Neuronal stem cell (in vitro differentiated cells): ENCODE results near the gene GABARAP.

Source experiments
- DNase-seq: peaks from one replicate; pipeline ENCODE4 v3.0.0-alpha.2; 2013; ENCODE audit warnings: low spot score
- H2AFZ ChIP-seq: one replicate; pipeline ENCODE4 v1.6.1; 2013; ENCODE audit warnings: mild to moderate bottlenecking, low read length, inconsistent platforms
- H2AK5ac ChIP-seq: 2 replicates; pipeline ENCODE4 v1.6.1; 2013; ENCODE audit warnings: low read depth, mild to moderate bottlenecking, inconsistent platforms, low read length, moderate library complexity, mixed read lengths
- H2BK120ac ChIP-seq: 2 replicates; pipeline ENCODE4 v1.6.1; 2013; ENCODE audit warnings: low read depth, mild to moderate bottlenecking, inconsistent platforms, low read length, moderate library complexity, mixed read lengths
- H2BK12ac ChIP-seq: one replicate; pipeline ENCODE4 v1.6.1; 2013; ENCODE audit warnings: low read length, inconsistent platforms
- H2BK15ac ChIP-seq: 2 replicates; pipeline ENCODE4 v1.6.1; 2013; ENCODE audit warnings: mild to moderate bottlenecking, low read length, inconsistent platforms, mixed read lengths
- H2BK5ac ChIP-seq: one replicate; pipeline ENCODE4 v1.6.1; 2013; ENCODE audit warnings: inconsistent platforms, mild to moderate bottlenecking, low read length, moderate library complexity
- H3K14ac ChIP-seq: one replicate; pipeline ENCODE4 v1.6.1; 2013; ENCODE audit warnings: low read length, inconsistent platforms
- H3K18ac ChIP-seq: 2 replicates; pipeline ENCODE4 v1.6.1; 2013; ENCODE audit warnings: low read length, inconsistent platforms
- H3K23ac ChIP-seq: 2 replicates; pipeline ENCODE4 v1.6.1; 2013; ENCODE audit warnings: low read depth, mild to moderate bottlenecking, mixed read lengths, low read length, inconsistent platforms; ENCODE audit not compliant: poor library complexity
- H3K27ac ChIP-seq: replicated peaks from 3 replicates; pipeline ENCODE4 v1.5.1; 2013; ENCODE audit warnings: low read length, inconsistent platforms
- H3K27me3 ChIP-seq, 3 experiments: 2 replicates each; pipeline ENCODE4 v1.6.1; 2013; ENCODE audit warnings: low read length in 3 of 3, mild to moderate bottlenecking in 2 of 3, inconsistent platforms in 1 of 3, low read depth in 1 of 3, mixed read lengths in 1 of 3, moderate library complexity in 1 of 3; ENCODE audit not compliant: control insufficient read depth in 3 of 3, insufficient read depth in 3 of 3
- H3K36me3 ChIP-seq, 2 donors: replicated peaks in 1 of 2; 2 replicates each; pipeline ENCODE4 v1.6.1; 2013; ENCODE audit warnings: low read length in 2 of 2; ENCODE audit not compliant: control insufficient read depth in 2 of 2, insufficient read depth in 2 of 2
- H3K4ac ChIP-seq: 2 replicates; pipeline ENCODE4 v1.6.1; 2013; ENCODE audit warnings: inconsistent platforms, mild to moderate bottlenecking, low read length, moderate library complexity
- H3K4me1 ChIP-seq, 2 donors: 1 replicate in 1 of 2; 2 replicates in 1 of 2; pipeline ENCODE4 v1.6.1; 2013; ENCODE audit warnings: low read length in 2 of 2, low read depth in 1 of 2; ENCODE audit not compliant: control insufficient read depth in 2 of 2, insufficient read depth in 1 of 2
- H3K4me2 ChIP-seq: one replicate; pipeline ENCODE4 v1.6.1; 2013; ENCODE audit warnings: mild to moderate bottlenecking, low read length, inconsistent platforms; ENCODE audit not compliant: insufficient read depth, poor library complexity, severe bottlenecking
- H3K4me3 ChIP-seq, 2 donors: 2 replicates each; pipeline ENCODE4 v1.5.1; 2013; ENCODE audit warnings: low read length in 2 of 2, mild to moderate bottlenecking in 2 of 2, inconsistent platforms in 1 of 2, moderate library complexity in 1 of 2
- H3K79me1 ChIP-seq: one replicate; pipeline ENCODE4 v1.6.1; 2013; ENCODE audit warnings: low read depth, mild to moderate bottlenecking, inconsistent platforms, low read length, moderate library complexity
- H3K9ac ChIP-seq: one replicate; pipeline ENCODE4 v1.6.1; 2013; ENCODE audit warnings: mild to moderate bottlenecking, low read depth, low read length, inconsistent platforms; ENCODE audit not compliant: poor library complexity
- H3K9me3 ChIP-seq, 2 donors: replicated peaks in 1 of 2; 2 replicates each; pipeline versions ENCODE3 to v1.6.1; 2013; ENCODE audit warnings: low read length in 2 of 2, mild to moderate bottlenecking in 2 of 2, inconsistent platforms in 1 of 2, low read depth in 1 of 2, mixed read lengths in 1 of 2, moderate library complexity in 1 of 2; ENCODE audit not compliant: control insufficient read depth in 2 of 2, insufficient read depth in 1 of 2
- H4K8ac ChIP-seq: one replicate; pipeline ENCODE4 v1.6.1; 2013; ENCODE audit warnings: low read depth, mild to moderate bottlenecking, inconsistent platforms, low read length, moderate library complexity
- H4K91ac ChIP-seq: one replicate; pipeline ENCODE4 v1.6.1; 2013; ENCODE audit warnings: low read length, low read depth, mild to moderate bottlenecking, inconsistent platforms; ENCODE audit not compliant: poor library complexity
- WGBS, 2 donors: extraction: QIAGEN DNeasy Blood & Tissue Kit; methylation state at CpG; one replicate each; pipeline ENCODE4 v1.1.7; 2013; ENCODE audit warnings: missing lambda C conversion rate in 2 of 2, mixed read lengths in 1 of 2; ENCODE audit not compliant: insufficient read length in 2 of 2, insufficient replicate concordance in 1 of 2; ENCODE audit errors: extremely low coverage in 2 of 2; 5-methylcytosine and 5-hydroxymethylcytosine counted together

GABARAP gene

GRCh38 chr17:7282752-7283321 is 40.6 kb upstream of the GABARAP start:
- Histone ChIP-seq H3K4ac (peak overlapping the region; percentile 78), H3K9ac (peak overlapping the region; percentile 10), H2AK5ac (peak overlapping the region; percentile 1), H3K9me3 (no peaks in the 10 kb centered on the region), H3K27ac (no peak overlapping the region), H3K4me3 (peak overlapping the region in 1 of 2 donors; percentile 68), H3K27me3 (peaks cover 0 to 18% (median 5%) of the 10 kb centered on the region in 3 experiments), H2AFZ (no peak overlapping the region), H2BK12ac (peak overlapping the region; percentile 34), H2BK5ac (no peak overlapping the region), H3K4me1 (peaks cover 9 to 16% of the 10 kb centered on the region in 2 donors), H2BK15ac (no peak overlapping the region), H3K14ac (no peak overlapping the region), H3K36me3 (peaks cover 2 to 7% of the 10 kb centered on the region in 2 donors), H4K8ac (no peak overlapping the region), H3K18ac (no peak overlapping the region), H2BK120ac (no peak overlapping the region), H4K91ac (no peak overlapping the region), H3K4me2 (peak overlapping the region; percentile 89), H3K23ac (no peak overlapping the region), H3K79me1 (peaks cover 3% of the 10 kb centered on the region)
- WGBS, 2 donors = no CpG with 5 or more reads among the region's 6 CpGs
- no peak for DNase-seq

- H3K23ac ChIP-seq = no peak overlapping the region
- H2BK5ac ChIP-seq = peak overlapping the region; percentile 62
- H2AK5ac ChIP-seq = peak overlapping the region; percentile 35
- DNase-seq = no peak
- no CpG with 5 or more reads among the region's 43 CpGs for WGBS, 2 donors
- H2BK120ac ChIP-seq = no peak overlapping the region
- H2BK12ac ChIP-seq = peak overlapping the region; percentile 65
- peak overlapping the region; percentile 68 to 85 for H3K4me3 ChIP-seq
- peak overlapping the region; percentile 95 for H2AFZ ChIP-seq
- peak overlapping the region; percentile 95 for H2BK15ac ChIP-seq
- H3K79me1 ChIP-seq = peaks cover 3% of the 10 kb centered on the region
- peaks cover 0 to 18% (median 9%) of the 10 kb centered on the region in 3 experiments for H3K27me3 ChIP-seq
- H3K18ac ChIP-seq = peak overlapping the region; percentile 93
- H3K9ac ChIP-seq = peak overlapping the region; percentile 87
- H3K4me1 ChIP-seq = peaks cover 9 to 16% of the 10 kb centered on the region in 2 donors
- H4K91ac ChIP-seq = no peak overlapping the region
- H3K4ac ChIP-seq = no peak overlapping the region
- no peak overlapping the region for H3K27ac ChIP-seq
- peak overlapping the region; percentile 89 for H3K4me2 ChIP-seq
- peak overlapping the region; percentile 56 for H3K14ac ChIP-seq
- H4K8ac ChIP-seq = no peak overlapping the region
- peaks cover 2 to 7% of the 10 kb centered on the region in 2 donors for H3K36me3 ChIP-seq
- no peaks in the 10 kb centered on the region for H3K9me3 ChIP-seq
Observed at GRCh38 chr17:7281953-7282751, 39.9 kb upstream of the GABARAP start.

- Histone ChIP-seq H2BK12ac (peak within 1 kb of the TSS; percentile 65), H3K9ac (peak within 1 kb of the TSS; percentile 87), H2BK120ac (no peak within 1 kb of the TSS), H3K4ac (no peak within 1 kb of the TSS), H3K27me3 (peaks cover 0 to 18% (median 9%) of the 10 kb centered on the region in 3 experiments), H3K23ac (peak within 1 kb of the TSS; percentile 6), H2BK15ac (peak within 1 kb of the TSS; percentile 95), H2AFZ (peak within 1 kb of the TSS; percentile 95), H3K4me1 (peaks cover 9 to 16% of the 10 kb centered on the region in 2 donors), H3K4me2 (peak within 1 kb of the TSS; percentile 94), H4K8ac (no peak within 1 kb of the TSS), H3K14ac (peak within 1 kb of the TSS; percentile 56), H3K79me1 (peaks cover 3% of the 10 kb centered on the region), H2BK5ac (peak within 1 kb of the TSS; percentile 62), H2AK5ac (peak within 1 kb of the TSS; percentile 35), H3K36me3 (peaks cover 2 to 7% of the 10 kb centered on the region in 2 donors), H3K9me3 (no peaks in the 10 kb centered on the region), H4K91ac (no peak within 1 kb of the TSS), H3K4me3 (peak within 1 kb of the TSS; percentile 68 to 85), H3K27ac (peak within 1 kb of the TSS; percentile 41), H3K18ac (peak within 1 kb of the TSS; percentile 93)
- peak; percentile 99 for DNase-seq
- no CpG with 5 or more reads among the region's 71 CpGs for WGBS, 2 donors
Observed at GRCh38 chr17:7281074-7281952, 39.1 kb upstream of the GABARAP start, which contains the start of gene SLC2A4. SLC2A4 (plus strand) TSS chr17:7281718; CDS start chr17:7281935, 217 bp downstream.
